Astrocyte (in vitro differentiated cells and primary cell): Measurements from ENCODE around the gene GPC3.

Source experiments
- CTCF ChIP-seq: IDR thresholded peaks from 2 replicates; pipeline ENCODE4 v1.5.1; 2011; ENCODE audit warnings: low read depth, mild to moderate bottlenecking, inconsistent platforms, low read length, moderate library complexity; ENCODE audit not compliant: insufficient read depth
- EZH2 ChIP-seq: IDR thresholded peaks from 2 replicates; pipeline ENCODE4 v1.6.1; 2012; ENCODE audit warnings: mild to moderate bottlenecking, low read length, inconsistent platforms; ENCODE audit not compliant: insufficient read depth

GRCh38 chrX:133742602-133743305, 242.6 kb downstream of the GPC3 start:
- no peak for TF ChIP-seq CTCF
- TF ChIP-seq EZH2 = no peak
